ENCODE data around the gene CRELD2.

CRELD2 gene

GRCh38 chr22:49966041-49966773, 47.8 kb downstream of the CRELD2 start:
- H3K4me1 ChIP-seq (ENCODE audit: control insufficient read depth, insufficient read depth, low read length, unreplicated experiment), result peaks cover 30% of the 10 kb centered on the region
- H2AFZ ChIP-seq (ENCODE audit: low read length, unreplicated experiment), result no peak overlapping the region
- H3K36me3 ChIP-seq (ENCODE audit: insufficient read depth, low read length), result no peaks in the 10 kb centered on the region
- peaks cover 22% of the 10 kb centered on the region for H3K79me2 ChIP-seq (ENCODE audit: control insufficient read depth, insufficient read depth, low read length, unreplicated experiment)
- no peak overlapping the region for H3K27ac ChIP-seq (ENCODE audit: low read depth, low read length)
- no peaks in the 10 kb centered on the region for H3K27me3 ChIP-seq (ENCODE audit: insufficient read depth, low read length)
- no peak overlapping the region for H3K4me3 ChIP-seq (ENCODE audit: low read depth, low read length)

- peaks cover 14% of the 10 kb centered on the region for H3K79me2 ChIP-seq (ENCODE audit: control insufficient read depth, insufficient read depth, low read length, unreplicated experiment)
- no peaks in the 10 kb centered on the region for H3K36me3 ChIP-seq (ENCODE audit: insufficient read depth, low read length)
- H3K27ac ChIP-seq (ENCODE audit: low read depth, low read length), result no peak overlapping the region
- peaks cover 30% of the 10 kb centered on the region for H3K4me1 ChIP-seq (ENCODE audit: control insufficient read depth, insufficient read depth, low read length, unreplicated experiment)
- no peaks in the 10 kb centered on the region for H3K27me3 ChIP-seq (ENCODE audit: insufficient read depth, low read length)
- no peak overlapping the region for H2AFZ ChIP-seq (ENCODE audit: low read length, unreplicated experiment)
- H3K4me3 ChIP-seq (ENCODE audit: low read depth, low read length), result no peak overlapping the region
These were observed 48.6 kb downstream of the CRELD2 start for GRCh38 chr22:49966774-49967705.

DNA sequence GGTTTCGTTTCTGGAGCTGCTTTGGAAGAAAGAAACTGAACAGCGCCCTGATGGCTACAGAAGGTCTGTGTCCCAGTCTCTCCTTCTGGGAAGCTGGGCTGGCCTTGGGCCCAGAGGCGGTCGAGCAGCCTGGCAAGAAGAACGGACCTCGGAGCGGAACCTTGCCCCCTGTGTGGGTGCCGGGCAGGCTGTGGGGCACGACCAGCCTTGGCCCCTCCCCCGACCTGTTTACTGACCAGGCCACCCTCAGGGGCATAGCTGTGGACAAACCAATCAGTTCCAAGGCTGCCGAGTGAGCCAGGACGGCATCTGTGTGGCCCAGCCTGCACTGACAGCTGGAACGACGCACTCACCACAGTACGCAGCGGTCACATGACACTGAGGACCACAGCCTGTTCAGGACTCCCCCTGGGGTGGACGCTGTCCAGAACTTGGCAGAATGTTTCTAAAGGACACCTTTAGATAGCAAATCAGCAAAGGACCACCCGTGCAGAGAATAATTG, 49.3 kb downstream of the CRELD2 start:
- H3K27me3 ChIP-seq (ENCODE audit: insufficient read depth, low read length), result no peaks in the 10 kb centered on the region
- no peak overlapping the region for H3K4me3 ChIP-seq (ENCODE audit: low read depth, low read length)
- H3K4me1 ChIP-seq (ENCODE audit: control insufficient read depth, insufficient read depth, low read length, unreplicated experiment), result peaks cover 27% of the 10 kb centered on the region
- no peak overlapping the region for H3K27ac ChIP-seq (ENCODE audit: low read depth, low read length)
- H3K36me3 ChIP-seq (ENCODE audit: insufficient read depth, low read length), result no peaks in the 10 kb centered on the region
- H2AFZ ChIP-seq (ENCODE audit: low read length, unreplicated experiment), result no peak overlapping the region
- peaks cover 10% of the 10 kb centered on the region for H3K79me2 ChIP-seq (ENCODE audit: control insufficient read depth, insufficient read depth, low read length, unreplicated experiment)

GRCh38 chr22:49968313-49968830, 49.9 kb downstream of the CRELD2 start:
- H2AFZ ChIP-seq (ENCODE audit: low read length, unreplicated experiment), result no peak overlapping the region
- peaks cover 4% of the 10 kb centered on the region for H3K79me2 ChIP-seq (ENCODE audit: control insufficient read depth, insufficient read depth, low read length, unreplicated experiment)
- H3K4me1 ChIP-seq (ENCODE audit: control insufficient read depth, insufficient read depth, low read length, unreplicated experiment), result peaks cover 22% of the 10 kb centered on the region
- H3K4me3 ChIP-seq (ENCODE audit: low read depth, low read length), result no peak overlapping the region
- H3K27me3 ChIP-seq (ENCODE audit: insufficient read depth, low read length), result no peaks in the 10 kb centered on the region
- no peak overlapping the region for H3K27ac ChIP-seq (ENCODE audit: low read depth, low read length)
- H3K36me3 ChIP-seq (ENCODE audit: insufficient read depth, low read length), result no peaks in the 10 kb centered on the region

- Histone ChIP-seq H2AFZ (ENCODE audit: low read length, unreplicated experiment) (no peak overlapping the region), H3K4me3 (ENCODE audit: low read depth, low read length) (no peak overlapping the region), H3K79me2 (ENCODE audit: control insufficient read depth, insufficient read depth, low read length, unreplicated experiment) (no peaks in the 10 kb centered on the region), H3K4me1 (ENCODE audit: control insufficient read depth, insufficient read depth, low read length, unreplicated experiment) (peaks cover 22% of the 10 kb centered on the region), H3K36me3 (ENCODE audit: insufficient read depth, low read length) (no peaks in the 10 kb centered on the region), H3K27ac (ENCODE audit: low read depth, low read length) (no peak overlapping the region), H3K27me3 (ENCODE audit: insufficient read depth, low read length) (no peaks in the 10 kb centered on the region)
These were observed 50.6 kb downstream of the CRELD2 start for GRCh38 chr22:49968831-49969661.

GRCh38 chr22:49969751-49970527, 51.5 kb downstream of the CRELD2 start:
- H3K79me2 ChIP-seq (ENCODE audit: control insufficient read depth, insufficient read depth, low read length, unreplicated experiment), result no peaks in the 10 kb centered on the region
- H3K4me1 ChIP-seq (ENCODE audit: control insufficient read depth, insufficient read depth, low read length, unreplicated experiment), result peaks cover 22% of the 10 kb centered on the region
- no peak overlapping the region for H3K4me3 ChIP-seq (ENCODE audit: low read depth, low read length)
- H2AFZ ChIP-seq (ENCODE audit: low read length, unreplicated experiment), result no peak overlapping the region
- no peaks in the 10 kb centered on the region for H3K36me3 ChIP-seq (ENCODE audit: insufficient read depth, low read length)
- no peaks in the 10 kb centered on the region for H3K27me3 ChIP-seq (ENCODE audit: insufficient read depth, low read length)
- no peak overlapping the region for H3K27ac ChIP-seq (ENCODE audit: low read depth, low read length)

DNA sequence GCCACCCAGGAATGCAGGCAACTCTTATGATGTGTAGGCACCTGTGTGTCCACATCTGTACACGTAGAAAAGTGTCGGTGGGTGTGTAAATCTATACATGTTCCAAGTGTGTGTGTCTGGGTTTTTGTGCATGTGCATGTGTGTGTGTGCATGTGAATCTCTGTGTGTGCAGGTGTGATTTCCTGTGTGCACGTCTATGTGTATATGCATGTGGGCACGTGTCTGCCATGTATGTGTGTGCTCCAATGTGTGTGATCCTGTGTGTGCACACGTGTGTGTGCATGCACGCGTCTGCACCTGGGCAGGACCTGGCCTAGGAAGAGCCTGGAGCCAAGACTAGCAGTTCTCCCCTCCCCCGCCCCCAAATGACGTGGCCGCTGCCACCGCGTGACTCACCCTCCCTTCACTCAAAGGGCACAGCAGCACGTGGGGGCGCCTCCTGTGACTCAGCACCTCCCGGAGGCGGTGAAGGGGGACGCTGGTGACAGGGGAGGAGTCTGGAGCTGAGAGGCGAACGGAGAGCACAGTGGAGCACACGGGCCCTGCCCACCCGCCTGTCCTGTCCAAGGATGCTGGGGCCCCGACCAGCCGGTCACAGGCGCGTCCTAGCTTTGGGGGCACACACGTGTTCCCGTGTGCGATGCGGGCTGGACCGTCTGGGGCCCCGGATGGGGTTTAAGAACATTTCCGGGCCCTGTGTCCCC, 52.2 kb downstream of the CRELD2 start:
- Histone ChIP-seq H2AFZ (ENCODE audit: low read length, unreplicated experiment) (no peak overlapping the region), H3K27me3 (ENCODE audit: insufficient read depth, low read length) (no peaks in the 10 kb centered on the region), H3K4me3 (ENCODE audit: low read depth, low read length) (peak overlapping the region; percentile 69), H3K27ac (ENCODE audit: low read depth, low read length) (peak overlapping the region; percentile 76), H3K79me2 (ENCODE audit: control insufficient read depth, insufficient read depth, low read length, unreplicated experiment) (no peaks in the 10 kb centered on the region), H3K36me3 (ENCODE audit: insufficient read depth, low read length) (no peaks in the 10 kb centered on the region), H3K4me1 (ENCODE audit: control insufficient read depth, insufficient read depth, low read length, unreplicated experiment) (peaks cover 22% of the 10 kb centered on the region)

DNA sequence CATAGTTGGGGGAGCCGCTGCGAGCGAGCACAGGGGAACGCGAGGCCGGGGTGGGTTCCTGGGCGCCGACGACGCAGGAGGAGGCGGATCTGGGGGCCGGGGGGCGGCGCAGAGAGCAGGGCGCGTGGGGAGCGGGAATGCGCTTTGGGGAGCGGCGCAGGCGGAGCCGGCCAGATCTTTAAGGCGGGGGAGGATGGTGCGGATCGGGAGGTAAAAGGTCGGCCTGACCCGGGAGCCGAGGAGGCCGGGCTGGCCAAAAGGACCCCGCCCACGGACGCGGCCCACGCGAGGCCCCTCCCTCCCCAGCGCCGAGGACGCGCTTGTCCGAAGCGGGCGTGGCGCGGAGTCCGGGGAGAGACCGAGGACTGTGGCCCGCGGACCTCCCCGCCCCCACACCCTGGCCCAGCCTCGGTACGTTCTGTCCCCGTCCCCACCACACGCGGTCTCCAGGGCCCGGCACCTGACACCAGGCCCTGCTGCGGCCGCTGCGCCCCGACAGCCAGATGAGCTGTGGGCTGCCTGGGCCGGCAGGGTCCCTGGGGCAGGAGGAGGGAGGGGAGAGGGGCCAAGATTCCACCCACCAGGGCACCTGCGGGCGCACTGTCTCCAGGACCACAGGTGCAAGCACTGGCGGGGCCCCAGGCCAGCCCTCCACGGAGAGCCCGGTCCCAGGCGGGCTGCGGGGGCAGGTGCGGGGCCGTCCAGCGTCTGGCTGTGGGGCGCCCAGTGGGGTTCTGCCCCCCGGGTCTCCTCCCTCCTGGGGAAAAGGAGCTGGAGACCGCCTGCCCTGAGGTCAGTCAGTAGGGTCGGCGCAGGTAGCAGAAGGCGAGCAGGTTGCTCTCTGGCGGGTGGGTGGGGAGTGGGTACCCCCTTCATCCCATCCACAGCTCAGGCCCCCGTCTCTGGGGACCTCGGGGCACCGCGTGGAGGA, 53.1 kb downstream of the CRELD2 start:
- Histone ChIP-seq H3K36me3 (ENCODE audit: insufficient read depth, low read length) (no peaks in the 10 kb centered on the region), H3K4me1 (ENCODE audit: control insufficient read depth, insufficient read depth, low read length, unreplicated experiment) (peaks cover 20% of the 10 kb centered on the region), H3K79me2 (ENCODE audit: control insufficient read depth, insufficient read depth, low read length, unreplicated experiment) (no peaks in the 10 kb centered on the region), H2AFZ (ENCODE audit: low read length, unreplicated experiment) (no peak overlapping the region), H3K27ac (ENCODE audit: low read depth, low read length) (peak overlapping the region; percentile 76), H3K27me3 (ENCODE audit: insufficient read depth, low read length) (no peaks in the 10 kb centered on the region), H3K4me3 (ENCODE audit: low read depth, low read length) (peak overlapping the region; percentile 69)
